ENCODE data around the gene SUPT16H.
A peak's percentile ranks its signal among the peaks of the same experiment; 100 is the strongest.

Gene SUPT16H

GRCh38 chr14:21350539-21350938 is 33.3 kb downstream of the SUPT16H start:
- H2BK120ac ChIP-seq (ENCODE audit: insufficient read depth, low read length, poor library complexity) = no peak overlapping the region
- DNase-seq = no peak
- H4K12ac ChIP-seq (ENCODE audit: low read depth, low read length) = no peak overlapping the region
- no peaks in the 10 kb centered on the region for H3K79me1 ChIP-seq (ENCODE audit: low read length)
- H3K9ac ChIP-seq (ENCODE audit: low read length) = no peak overlapping the region
- no peak overlapping the region for H2AK5ac ChIP-seq (ENCODE audit: low read length)
- H3K4me2 ChIP-seq (ENCODE audit: low read length) = no peak overlapping the region
- H3K4ac ChIP-seq (ENCODE audit: low read depth, low read length) = no peak overlapping the region
- H3K23ac ChIP-seq (ENCODE audit: low read length) = no peak overlapping the region
- no CpG with 5 or more reads among the region's 3 CpGs for WGBS (ENCODE audit: extremely low coverage, insufficient coverage, insufficient read length)
- H3K9me3 ChIP-seq (ENCODE audit: insufficient read depth, low read depth, low read length) = no peaks in the 10 kb centered on the region
- no peak overlapping the region for H2BK5ac ChIP-seq (ENCODE audit: low read depth, low read length, poor library complexity)
- no peak overlapping the region for H3K4me3 ChIP-seq (ENCODE audit: low read depth, low read length)
- no peaks in the 10 kb centered on the region for H3K4me1 ChIP-seq (ENCODE audit: control insufficient read depth in 1 of 2, insufficient read depth in 2 of 2, low read length in 2 of 2)
- H3K18ac ChIP-seq (ENCODE audit: low read length) = no peak overlapping the region
- no peaks in the 10 kb centered on the region for H3K79me2 ChIP-seq (ENCODE audit: control insufficient read depth, insufficient read depth, low read length, poor library complexity)
- H2BK12ac ChIP-seq (ENCODE audit: low read length) = no peak overlapping the region
- H3K27ac ChIP-seq (ENCODE audit: low read depth, low read length) = no peak overlapping the region
- H3K14ac ChIP-seq (ENCODE audit: low read length) = no peak overlapping the region
- H4K8ac ChIP-seq (ENCODE audit: low read depth, low read length) = no peak overlapping the region
- H4K91ac ChIP-seq (ENCODE audit: low read depth, low read length) = no peak overlapping the region
- H3K36me3 ChIP-seq (ENCODE audit: control insufficient read depth in 1 of 2, insufficient read depth in 2 of 2, low read length in 2 of 2) = peaks cover 10 to 21% of the 10 kb centered on the region in 2 experiments
- H2AFZ ChIP-seq (ENCODE audit: insufficient read depth, low read length, poor library complexity) = no peak overlapping the region
- no peaks in the 10 kb centered on the region for H3K27me3 ChIP-seq (ENCODE audit: insufficient read depth, low read length)

- Histone ChIP-seq H4K91ac (ENCODE audit: low read depth, low read length) (no peak overlapping the region), H3K4me1 (ENCODE audit: control insufficient read depth in 1 of 2, insufficient read depth in 2 of 2, low read length in 2 of 2) (no peaks in the 10 kb centered on the region), H3K79me1 (ENCODE audit: low read length) (no peaks in the 10 kb centered on the region), H3K4me3 (ENCODE audit: low read depth, low read length) (no peak overlapping the region), H3K4me2 (ENCODE audit: low read length) (no peak overlapping the region), H3K27me3 (ENCODE audit: insufficient read depth, low read length) (no peaks in the 10 kb centered on the region), H3K27ac (ENCODE audit: low read depth, low read length) (no peak overlapping the region), H2BK5ac (ENCODE audit: low read depth, low read length, poor library complexity) (no peak overlapping the region), H3K79me2 (ENCODE audit: control insufficient read depth, insufficient read depth, low read length, poor library complexity) (no peaks in the 10 kb centered on the region), H2AK5ac (ENCODE audit: low read length) (no peak overlapping the region), H4K12ac (ENCODE audit: low read depth, low read length) (no peak overlapping the region), H3K9me3 (ENCODE audit: insufficient read depth, low read depth, low read length) (no peaks in the 10 kb centered on the region), H3K36me3 (ENCODE audit: control insufficient read depth in 1 of 2, insufficient read depth in 2 of 2, low read length in 2 of 2) (peaks cover 2 to 8% of the 10 kb centered on the region in 2 experiments), H3K9ac (ENCODE audit: low read length) (no peak overlapping the region), H2BK12ac (ENCODE audit: low read length) (no peak overlapping the region), H3K18ac (ENCODE audit: low read length) (no peak overlapping the region), H2AFZ (ENCODE audit: insufficient read depth, low read length, poor library complexity) (no peak overlapping the region), H3K4ac (ENCODE audit: low read depth, low read length) (no peak overlapping the region), H3K23ac (ENCODE audit: low read length) (no peak overlapping the region), H3K14ac (ENCODE audit: low read length) (no peak overlapping the region), H4K8ac (ENCODE audit: low read depth, low read length) (no peak overlapping the region), H2BK120ac (ENCODE audit: insufficient read depth, low read length, poor library complexity) (no peak overlapping the region)
- no CpG with 5 or more reads among the region's 2 CpGs for WGBS (ENCODE audit: extremely low coverage, insufficient coverage, insufficient read length)
- DNase-seq = peak; percentile 4 to 46
These were observed 36.6 kb downstream of the SUPT16H start for GRCh38 chr14:21347201-21347600.

GRCh38 chr14:21346532-21347135 is 37.2 kb downstream of the SUPT16H start:
- Histone ChIP-seq H3K9me3 (ENCODE audit: insufficient read depth, low read depth, low read length) (no peaks in the 10 kb centered on the region), H4K12ac (ENCODE audit: low read depth, low read length) (no peak overlapping the region), H3K4me2 (ENCODE audit: low read length) (no peak overlapping the region), H2BK5ac (ENCODE audit: low read depth, low read length, poor library complexity) (no peak overlapping the region), H3K27me3 (ENCODE audit: insufficient read depth, low read length) (no peaks in the 10 kb centered on the region), H3K79me2 (ENCODE audit: control insufficient read depth, insufficient read depth, low read length, poor library complexity) (no peaks in the 10 kb centered on the region), H3K27ac (ENCODE audit: low read depth, low read length) (no peak overlapping the region), H3K23ac (ENCODE audit: low read length) (no peak overlapping the region), H3K14ac (ENCODE audit: low read length) (no peak overlapping the region), H2BK120ac (ENCODE audit: insufficient read depth, low read length, poor library complexity) (no peak overlapping the region), H3K4ac (ENCODE audit: low read depth, low read length) (no peak overlapping the region), H2AK5ac (ENCODE audit: low read length) (no peak overlapping the region), H3K9ac (ENCODE audit: low read length) (no peak overlapping the region), H3K36me3 (ENCODE audit: control insufficient read depth in 1 of 2, insufficient read depth in 2 of 2, low read length in 2 of 2) (peaks cover 0 to 3% of the 10 kb centered on the region in 2 experiments), H3K4me3 (ENCODE audit: low read depth, low read length) (no peak overlapping the region), H3K4me1 (ENCODE audit: control insufficient read depth in 1 of 2, insufficient read depth in 2 of 2, low read length in 2 of 2) (no peaks in the 10 kb centered on the region), H2BK12ac (ENCODE audit: low read length) (no peak overlapping the region), H2AFZ (ENCODE audit: insufficient read depth, low read length, poor library complexity) (no peak overlapping the region), H3K79me1 (ENCODE audit: low read length) (no peaks in the 10 kb centered on the region), H3K18ac (ENCODE audit: low read length) (no peak overlapping the region), H4K8ac (ENCODE audit: low read depth, low read length) (no peak overlapping the region), H4K91ac (ENCODE audit: low read depth, low read length) (no peak overlapping the region)
- DNase-seq = peak; percentile 30 to 69
- WGBS (ENCODE audit: extremely low coverage, insufficient coverage, insufficient read length) = no CpG with 5 or more reads among the region's 2 CpGs

GRCh38 chr14:21343035-21343794 is 40.6 kb downstream of the SUPT16H start:
- Histone ChIP-seq H3K4me3 (ENCODE audit: low read depth, low read length) (no peak overlapping the region), H2BK5ac (ENCODE audit: low read depth, low read length, poor library complexity) (no peak overlapping the region), H3K27me3 (ENCODE audit: insufficient read depth, low read length) (no peaks in the 10 kb centered on the region), H3K9ac (ENCODE audit: low read length) (no peak overlapping the region), H4K91ac (ENCODE audit: low read depth, low read length) (no peak overlapping the region), H2BK12ac (ENCODE audit: low read length) (no peak overlapping the region), H3K23ac (ENCODE audit: low read length) (no peak overlapping the region), H3K79me1 (ENCODE audit: low read length) (no peaks in the 10 kb centered on the region), H3K18ac (ENCODE audit: low read length) (no peak overlapping the region), H3K9me3 (ENCODE audit: insufficient read depth, low read depth, low read length) (no peaks in the 10 kb centered on the region), H2AK5ac (ENCODE audit: low read length) (no peak overlapping the region), H4K8ac (ENCODE audit: low read depth, low read length) (no peak overlapping the region), H3K79me2 (ENCODE audit: control insufficient read depth, insufficient read depth, low read length, poor library complexity) (no peaks in the 10 kb centered on the region), H3K4ac (ENCODE audit: low read depth, low read length) (no peak overlapping the region), H3K4me2 (ENCODE audit: low read length) (no peak overlapping the region), H2BK120ac (ENCODE audit: insufficient read depth, low read length, poor library complexity) (no peak overlapping the region), H3K14ac (ENCODE audit: low read length) (no peak overlapping the region), H3K27ac (ENCODE audit: low read depth, low read length) (no peak overlapping the region), H2AFZ (ENCODE audit: insufficient read depth, low read length, poor library complexity) (no peak overlapping the region), H3K36me3 (ENCODE audit: control insufficient read depth in 1 of 2, insufficient read depth in 2 of 2, low read length in 2 of 2) (no peaks in the 10 kb centered on the region), H3K4me1 (ENCODE audit: control insufficient read depth in 1 of 2, insufficient read depth in 2 of 2, low read length in 2 of 2) (no peaks in the 10 kb centered on the region), H4K12ac (ENCODE audit: low read depth, low read length) (no peak overlapping the region)
- DNase-seq = no peak
- WGBS (ENCODE audit: extremely low coverage, insufficient coverage, insufficient read length) = no CpG with 5 or more reads among the region's 13 CpGs
